Inferior parietal cortex (tissue), 1 donor: ENCODE measurements around the gene DBN1.

Experiments used
- DNase-seq: peaks from one replicate; pipeline ENCODE4 v3.0.0-alpha.2; 2016; ENCODE audit errors: extremely low spot score

DBN1 gene

DNA sequence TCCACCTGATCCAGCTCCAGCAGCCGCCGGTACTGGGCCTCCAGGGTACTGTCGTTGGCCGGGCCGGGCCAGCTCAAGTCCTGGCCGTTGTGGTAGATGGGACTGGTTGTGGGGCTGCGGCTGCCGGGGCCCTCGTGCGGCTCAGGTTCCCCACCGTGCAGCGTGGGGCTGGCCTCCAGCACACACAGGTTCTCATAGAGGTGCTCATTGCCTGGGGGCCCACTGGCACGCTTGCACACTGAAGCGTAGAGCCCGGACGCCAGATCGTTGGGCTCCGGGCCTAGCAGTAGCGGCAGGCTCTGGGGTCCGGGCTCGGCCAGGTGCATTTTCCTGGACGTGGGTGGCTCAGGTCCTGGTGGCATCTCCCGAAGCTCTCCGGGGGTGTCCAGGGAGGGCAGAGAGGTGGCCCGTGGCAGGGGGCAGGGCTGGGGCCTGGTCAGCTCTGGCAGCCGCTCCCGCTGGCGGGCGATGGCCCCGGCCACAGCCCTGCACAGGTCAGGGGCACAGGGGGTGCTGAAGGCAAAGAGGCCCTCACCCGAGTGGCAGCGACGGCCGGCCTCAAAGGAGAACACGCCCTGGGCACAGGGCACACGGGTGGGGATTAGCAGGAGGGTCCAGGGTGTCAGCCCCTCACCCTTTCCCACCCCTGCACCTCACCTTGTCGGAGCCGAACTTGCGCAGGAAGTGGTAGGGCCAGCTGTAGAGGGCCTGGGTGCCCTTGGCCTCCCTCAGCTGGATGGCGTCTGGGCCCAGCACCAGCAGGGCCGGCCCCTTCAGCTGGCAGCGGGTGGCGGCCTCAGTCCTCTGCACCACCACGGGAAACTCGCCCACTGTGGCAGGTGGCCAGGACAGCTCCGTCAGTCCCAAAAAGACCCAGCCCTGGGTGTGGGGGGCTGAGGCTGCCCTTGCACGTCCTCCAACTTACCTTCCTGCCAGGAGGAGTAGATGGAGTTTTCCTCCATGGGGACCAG lies 30.9 kb upstream of the DBN1 start:
- no peak for DNase-seq

DNA sequence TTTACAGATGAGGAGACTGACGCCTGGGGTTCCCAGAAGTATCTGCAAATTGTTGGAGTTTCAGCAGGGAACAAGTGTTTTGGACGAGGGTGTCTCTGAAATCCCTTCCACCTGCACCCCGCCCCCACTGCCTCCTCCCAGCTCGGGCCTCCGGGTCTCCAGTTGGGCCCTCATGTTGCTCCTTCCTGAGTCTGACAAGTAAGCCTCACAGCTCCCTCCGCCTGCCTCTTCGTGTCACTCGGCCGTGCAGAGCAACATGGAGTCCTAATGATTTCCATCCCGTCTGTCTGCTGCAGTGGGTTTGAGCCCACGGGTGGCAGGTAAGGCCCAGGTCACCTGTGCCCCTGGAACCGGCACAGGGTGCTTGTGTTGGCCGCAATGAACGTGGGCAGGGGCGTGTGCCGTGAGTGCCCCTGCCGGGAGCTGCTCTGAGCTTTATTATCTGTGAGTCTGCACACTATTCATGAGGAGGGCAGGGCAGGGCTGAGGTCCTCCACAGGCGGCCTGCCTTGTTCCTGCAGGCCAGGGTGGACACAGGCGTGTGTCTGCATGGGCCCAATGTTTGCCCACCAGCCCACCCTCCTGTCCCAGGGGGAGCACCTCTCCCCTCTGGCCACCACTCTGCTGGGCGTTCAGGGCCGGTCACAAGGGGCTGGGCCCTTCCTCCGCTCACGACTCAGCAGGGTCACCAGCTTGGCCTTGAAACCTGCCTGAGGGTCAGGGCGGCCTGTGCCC lies 30.1 kb upstream of the DBN1 start:
- no peak for DNase-seq

DNA sequence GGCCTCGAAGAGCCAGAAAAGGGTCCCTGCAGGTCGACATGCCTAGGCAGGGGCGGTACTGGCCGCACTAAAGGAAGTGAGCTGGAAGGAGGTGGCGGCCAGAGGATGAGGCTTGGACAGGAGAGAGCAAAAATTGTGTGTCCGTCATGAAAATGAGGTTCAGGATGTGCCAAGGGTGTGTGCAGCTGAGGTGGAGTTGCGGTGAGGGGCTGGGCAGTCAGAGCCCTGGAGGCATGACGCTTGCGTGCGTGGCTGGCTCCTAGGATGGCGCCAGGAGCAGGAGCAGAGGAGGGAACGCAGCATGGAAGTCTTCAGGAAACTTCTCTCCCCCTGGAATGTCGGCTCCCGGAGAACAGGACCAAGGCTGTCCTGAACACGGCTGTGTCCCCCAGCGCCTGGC lies 29.5 kb upstream of the DBN1 start:
- no peak for DNase-seq

DNA sequence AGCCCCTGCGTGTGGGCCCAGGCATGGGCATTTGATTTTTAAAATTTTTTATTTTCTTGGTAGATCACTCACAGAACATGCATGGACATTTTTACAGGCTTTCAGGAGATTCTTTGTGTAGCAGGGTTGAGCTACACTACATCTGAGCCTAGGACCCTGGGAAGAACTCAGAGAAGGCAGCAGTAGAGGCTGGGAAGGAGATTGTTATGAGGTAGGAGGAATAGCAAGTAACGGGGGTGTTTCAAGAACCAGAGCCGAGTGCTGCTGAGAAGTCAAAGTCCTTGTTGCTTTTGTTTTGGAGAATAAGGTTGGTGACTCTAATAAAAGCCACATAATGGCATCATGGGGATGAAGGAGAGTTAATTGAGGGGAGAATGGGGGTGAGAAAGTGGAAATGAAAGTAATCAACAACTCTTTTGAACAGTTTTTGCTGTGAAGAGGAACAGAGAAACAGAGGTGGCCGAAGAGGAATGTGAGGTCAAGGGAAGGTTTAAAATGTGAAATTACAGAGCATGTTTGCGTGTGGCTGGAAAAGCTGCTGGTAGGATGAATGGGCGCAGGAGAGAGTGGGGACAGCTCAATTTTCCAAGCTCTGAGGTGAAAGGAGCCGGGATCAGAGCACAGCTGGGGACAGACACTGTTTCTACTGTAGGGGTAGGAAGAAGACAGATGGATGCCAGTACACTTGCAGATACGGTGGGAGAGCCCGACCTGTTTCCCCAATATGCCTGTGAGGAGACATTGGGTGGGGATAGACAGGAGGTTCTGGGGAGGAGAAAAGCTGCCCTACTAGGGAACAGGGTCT lies 28.6 kb upstream of the DBN1 start:
- DNase-seq = no peak

DNA sequence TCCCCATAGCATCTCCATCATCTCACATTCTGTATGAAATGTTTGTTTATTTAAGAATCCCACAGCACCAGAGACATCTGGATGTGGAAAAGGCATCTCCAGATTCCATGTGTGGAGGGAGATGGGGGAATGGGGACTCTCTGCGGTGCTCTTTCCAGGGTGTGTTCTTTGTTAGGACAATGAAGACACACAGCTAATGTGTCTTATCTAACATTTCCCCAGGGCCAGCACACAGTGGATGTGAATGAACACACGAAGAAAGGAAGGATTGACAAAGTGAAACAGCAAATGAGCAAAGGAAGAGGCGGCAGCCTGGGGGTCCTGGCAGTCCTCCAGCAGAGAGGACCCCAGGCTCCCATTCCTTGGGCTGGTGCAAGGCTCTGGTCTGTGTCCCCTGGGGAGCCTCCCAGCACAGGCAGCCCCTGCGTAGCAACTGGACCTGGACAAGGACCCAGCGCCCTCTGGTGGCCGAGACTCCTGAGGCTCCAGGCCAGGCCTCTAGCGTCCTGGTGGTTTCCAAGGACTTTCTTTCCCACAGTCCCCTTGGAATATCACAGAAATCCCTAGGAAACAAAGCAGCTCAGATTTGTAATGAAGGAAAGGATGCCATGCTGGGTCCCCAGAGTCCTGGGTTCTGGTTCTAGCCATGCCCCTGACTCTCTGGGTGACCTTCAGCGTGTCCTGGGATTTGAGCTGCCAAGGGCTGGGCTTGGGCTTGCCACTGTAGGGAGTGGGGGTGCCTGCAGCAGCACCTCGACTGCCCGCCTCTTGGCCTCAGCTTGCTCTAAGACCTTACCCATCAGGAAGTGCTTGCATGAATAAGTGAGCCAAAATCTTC lies 27.5 kb upstream of the DBN1 start:
- peak; percentile 87 for DNase-seq

DNA sequence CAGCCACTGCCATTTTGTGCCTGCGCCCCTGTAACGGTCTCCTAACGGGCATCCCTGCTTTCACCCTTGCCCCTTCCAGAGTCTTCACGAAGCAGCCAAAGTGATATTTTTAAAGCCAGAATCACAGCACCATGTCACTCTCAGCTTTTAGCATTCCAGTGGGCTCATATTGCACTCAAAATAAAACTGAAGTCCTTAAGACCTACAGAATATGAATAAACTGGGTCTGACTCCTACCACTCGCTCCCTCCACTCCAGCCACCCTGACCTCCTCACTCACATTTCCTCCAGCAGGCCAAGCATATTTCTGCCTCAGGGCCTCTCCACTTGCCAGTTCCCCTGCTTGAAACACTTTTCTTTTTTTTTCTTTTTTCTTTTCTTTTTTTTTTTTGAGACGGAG lies 26.4 kb upstream of the DBN1 start:
- DNase-seq = no peak

DNA sequence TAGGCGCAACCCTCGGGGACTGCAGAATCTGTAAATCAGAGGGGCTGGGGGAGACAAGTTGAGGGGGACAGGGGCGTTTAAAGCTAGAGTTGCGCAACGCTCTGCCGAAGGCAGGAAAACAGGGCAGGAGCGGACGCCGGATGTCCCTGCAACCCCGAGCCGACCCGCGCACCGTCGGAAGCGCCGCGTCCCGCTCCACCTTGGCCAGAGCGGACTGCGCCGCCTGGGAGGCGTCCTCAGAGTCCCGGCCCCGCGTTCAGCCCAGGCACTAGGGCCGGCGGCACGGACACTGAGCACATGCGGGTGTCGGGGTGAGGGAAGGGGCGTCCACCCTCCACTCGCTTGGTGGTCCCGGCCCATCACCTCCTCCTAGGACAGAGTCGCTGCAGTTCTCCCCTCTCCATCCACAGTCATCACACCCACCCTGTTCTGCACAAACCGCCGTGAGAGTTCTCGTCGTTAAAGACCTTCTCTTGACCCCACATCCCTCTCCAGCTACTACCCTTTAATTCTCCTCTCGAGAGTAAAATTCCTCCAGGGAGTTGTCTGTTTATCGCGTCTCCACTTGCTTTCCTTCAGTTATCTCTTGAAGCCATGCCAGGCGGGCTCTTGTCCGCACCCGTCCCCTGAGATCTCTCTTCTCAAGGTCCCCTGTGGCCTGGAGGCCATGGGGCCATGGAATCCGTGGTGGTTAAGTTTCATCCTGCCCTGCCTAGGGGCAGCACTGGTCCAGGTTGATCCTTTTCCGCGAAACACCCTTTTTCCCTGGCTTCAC lies 24.8 kb upstream of the DBN1 start:
- no peak for DNase-seq

DNA sequence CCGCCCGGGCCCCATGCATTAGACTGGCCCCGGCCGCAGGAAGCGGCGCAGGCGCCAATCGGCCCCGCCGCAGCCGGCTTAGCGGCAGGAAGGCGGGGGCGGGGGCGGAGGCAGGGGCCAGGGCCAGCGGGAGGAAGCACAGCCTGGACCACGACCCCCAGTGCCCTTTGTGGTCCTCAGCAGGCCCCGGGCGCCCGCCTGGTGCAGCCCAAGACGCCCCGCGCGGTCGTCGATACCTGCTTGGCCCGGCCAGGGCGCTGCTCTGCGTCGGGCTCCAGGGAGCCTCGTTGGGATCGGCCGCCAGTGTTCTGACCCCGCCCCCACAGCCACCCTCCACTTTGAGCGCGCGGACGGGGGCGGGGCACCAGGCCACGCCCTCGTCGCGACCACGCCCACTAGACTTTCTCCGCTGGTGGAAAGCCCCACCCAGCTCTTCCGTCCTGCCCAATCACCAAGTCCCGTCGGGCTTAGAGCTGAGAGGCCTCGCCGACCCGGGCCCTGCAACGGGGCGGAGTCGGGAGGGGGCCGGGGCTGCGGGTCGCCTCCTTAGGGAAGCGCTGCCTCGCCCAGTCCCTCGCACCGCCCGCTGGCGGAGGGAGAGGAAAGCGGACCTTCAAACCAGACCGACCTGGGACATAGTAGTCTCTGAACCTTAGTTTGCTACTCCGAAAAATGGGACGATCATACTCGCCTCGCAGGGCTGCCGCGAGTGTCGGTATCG lies 24.0 kb upstream of the DBN1 start, which contains the start of gene PDLIM7:
Gene PDLIM7, minus strand, starts transcription at position 313 of the 721 bp plus-strand sequence. CDS start 1,092 bp downstream, outside the sequence.
- peak; percentile 81 for DNase-seq

DNA sequence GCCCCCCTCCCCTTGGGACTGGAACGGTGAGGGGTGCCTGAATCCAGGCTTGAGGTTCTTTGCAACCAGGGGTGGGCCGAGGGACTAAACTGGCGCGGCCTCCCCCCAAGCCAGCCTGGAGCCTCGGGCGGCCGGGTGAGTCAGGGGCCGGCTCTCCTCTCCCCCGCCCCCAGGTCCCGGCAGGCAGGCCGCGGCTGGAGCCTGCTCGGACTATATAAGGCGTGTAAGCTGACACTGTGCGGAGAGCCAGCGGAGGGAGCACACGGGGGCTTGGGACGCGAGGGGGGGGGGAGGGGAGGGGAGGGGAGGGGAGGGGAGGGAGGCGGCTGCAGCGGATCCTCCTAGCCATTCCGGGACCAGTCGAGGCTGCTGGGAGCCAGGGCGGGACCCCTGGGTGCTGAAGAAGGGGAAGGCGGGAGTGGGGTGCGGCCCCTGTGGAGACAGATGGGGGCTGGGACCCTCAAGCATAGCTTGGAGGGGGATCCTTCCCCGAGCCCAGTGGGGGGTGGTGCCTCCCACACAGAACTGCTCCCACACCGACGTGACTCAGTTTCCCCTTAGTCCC lies 23.4 kb upstream of the DBN1 start:
- DNase-seq = no peak

DNA sequence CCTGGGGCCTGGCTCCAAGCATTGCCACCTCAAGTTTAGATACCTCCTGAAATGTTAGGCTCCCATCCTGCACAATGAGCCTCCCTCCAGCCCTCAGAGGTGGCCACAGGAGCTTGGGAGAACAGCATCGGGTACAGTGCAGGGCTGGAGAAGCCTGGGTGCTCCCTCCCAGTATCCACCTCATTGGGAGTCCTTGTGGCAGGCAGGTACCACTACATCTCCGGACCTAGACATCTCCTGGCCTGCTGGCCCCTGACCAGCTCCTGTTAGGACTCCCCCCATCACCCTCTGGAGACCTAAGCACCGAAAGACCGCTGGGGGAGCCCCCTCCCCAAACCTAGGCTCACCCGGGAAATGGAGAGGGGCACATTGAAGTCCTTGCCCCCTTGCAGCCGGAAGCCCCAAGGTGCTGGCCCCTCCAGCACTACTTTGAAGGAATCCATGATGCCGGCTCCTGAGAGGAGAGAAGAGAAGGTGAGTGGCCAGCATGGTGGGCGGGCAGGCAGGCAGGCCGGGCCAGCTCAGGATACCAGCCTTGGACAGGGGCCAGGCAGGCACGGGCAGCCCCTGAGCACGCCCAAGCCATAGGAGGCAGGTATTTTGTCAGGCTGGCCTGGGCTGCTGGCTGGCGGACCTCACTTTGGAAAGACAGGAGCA lies 22.8 kb upstream of the DBN1 start:
- no peak for DNase-seq

DNA sequence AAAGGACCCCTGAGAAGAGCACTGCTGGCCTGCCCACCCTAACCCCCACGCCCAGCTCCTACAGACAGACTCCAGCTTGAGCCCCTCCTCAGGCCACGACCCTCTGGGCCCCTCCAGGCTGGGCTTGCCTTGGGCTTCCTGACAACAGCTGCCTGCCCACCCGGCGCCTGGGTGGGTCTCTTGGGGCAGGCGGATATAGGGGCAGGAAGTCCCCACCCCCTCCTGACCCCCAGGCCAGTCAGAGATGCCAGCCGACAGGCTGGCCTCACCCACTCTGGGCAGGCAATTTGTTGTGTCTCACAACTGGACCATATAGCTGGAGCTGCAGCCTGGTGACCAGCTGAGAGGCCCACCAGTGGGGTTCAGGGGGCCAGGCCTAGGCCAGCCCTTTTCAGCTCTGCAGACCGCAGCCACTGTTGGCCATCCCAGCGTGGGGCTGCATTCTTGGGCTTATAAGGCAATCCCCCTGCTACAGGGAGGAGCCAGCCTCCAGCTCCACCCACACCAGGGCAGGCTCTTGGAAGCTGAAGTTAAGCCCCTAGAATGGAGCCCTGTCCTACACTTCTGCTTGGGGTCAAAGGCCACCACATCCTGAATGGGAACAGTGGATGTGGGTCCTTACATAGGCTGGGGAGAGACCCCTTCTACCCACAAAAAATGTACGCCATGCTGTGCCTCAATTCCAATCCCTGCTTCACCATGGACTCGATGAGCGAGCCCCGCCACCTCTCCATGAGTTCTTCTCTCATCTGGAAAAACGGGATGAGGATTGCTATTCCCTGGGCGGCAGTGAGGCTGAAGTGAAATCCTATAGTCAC lies 22.0 kb upstream of the DBN1 start:
- no peak for DNase-seq

DNA sequence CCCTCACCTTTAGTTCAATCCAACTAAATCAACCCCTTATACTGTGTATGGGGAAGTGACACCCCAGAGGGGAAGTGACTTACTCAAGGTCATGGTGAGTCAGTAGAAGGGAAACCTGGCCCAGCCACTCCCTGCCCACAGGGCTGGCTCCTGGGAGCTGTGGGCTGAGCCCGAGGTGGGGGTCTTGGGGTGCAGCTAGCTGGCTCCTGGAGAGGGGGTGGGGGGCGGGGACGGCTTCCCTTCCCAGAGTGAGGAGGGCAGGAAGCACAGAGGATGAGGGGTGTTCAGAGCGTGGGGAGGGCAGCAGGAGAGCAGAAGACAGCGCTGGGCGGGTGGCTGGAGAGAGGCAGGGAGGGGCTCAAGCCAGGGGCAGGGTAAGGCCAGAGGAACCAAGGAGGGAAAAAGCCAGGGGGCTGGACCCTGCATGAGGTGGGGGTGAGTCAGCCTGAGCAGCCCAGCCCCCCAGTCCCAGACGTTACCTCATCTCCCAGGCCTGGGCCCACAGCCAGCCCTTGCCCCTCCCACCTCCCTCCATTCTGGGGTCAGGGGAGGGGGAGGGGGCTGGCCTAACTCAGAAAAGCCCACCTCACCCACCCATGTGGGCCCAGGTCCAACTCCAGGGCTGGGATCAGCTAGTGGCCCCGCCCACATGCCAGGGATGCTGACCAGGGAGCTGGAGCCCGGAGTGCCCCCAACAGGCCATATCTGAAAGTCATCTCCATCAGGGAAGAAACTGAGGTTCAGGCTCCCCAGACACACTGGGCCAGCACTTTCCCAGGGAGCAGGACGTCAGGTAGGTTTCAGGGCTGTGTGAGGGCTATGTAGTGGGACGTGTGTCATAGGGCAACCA lies 21.1 kb upstream of the DBN1 start:
- no peak for DNase-seq

DNA sequence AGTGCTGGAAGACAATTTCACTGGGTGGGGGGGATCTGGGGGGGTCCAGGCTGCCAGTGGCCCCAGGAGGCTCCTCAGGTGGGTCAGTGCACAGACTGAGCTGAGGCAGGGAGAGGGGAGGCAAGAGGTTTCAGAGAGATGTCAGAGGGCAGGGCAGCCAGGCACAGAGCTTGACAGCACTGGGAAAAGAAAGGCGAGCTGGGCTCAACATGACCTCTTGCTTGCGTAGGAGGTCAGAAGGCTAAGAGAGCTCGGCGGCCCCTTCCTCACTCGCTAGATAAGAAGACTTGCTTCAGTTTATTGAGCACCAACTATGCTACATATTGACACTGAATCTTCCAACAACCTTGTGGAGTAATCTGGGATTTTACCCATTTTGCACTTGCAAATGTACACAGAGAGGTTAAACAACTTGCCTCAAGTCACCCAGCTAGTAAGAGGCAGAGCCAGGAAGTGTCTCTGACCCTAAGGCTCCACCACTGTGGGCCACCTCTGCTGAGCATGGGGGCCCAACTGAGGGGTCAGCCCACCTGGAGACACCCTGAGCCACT lies 20.4 kb upstream of the DBN1 start:
- DNase-seq = no peak

DNA sequence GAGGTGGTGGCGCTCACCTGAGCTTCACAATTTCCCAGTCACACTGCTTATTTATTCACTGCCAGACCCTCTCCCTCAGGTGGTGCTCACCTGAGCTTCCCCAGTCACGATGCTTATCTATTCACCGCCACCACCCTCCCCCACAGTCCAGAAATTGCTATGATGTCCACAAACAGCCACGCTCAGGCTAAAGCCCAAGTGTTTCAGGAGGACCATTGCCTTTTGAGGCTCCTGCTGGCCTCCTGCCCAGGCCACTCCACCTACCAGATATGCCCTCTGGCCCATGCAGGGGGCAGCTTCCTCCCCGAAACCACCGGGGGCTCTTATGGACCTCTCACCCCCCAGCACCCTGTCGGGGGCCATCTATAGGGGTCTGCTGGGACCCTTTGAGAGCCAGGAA lies 19.4 kb upstream of the DBN1 start:
- no peak for DNase-seq

DNA sequence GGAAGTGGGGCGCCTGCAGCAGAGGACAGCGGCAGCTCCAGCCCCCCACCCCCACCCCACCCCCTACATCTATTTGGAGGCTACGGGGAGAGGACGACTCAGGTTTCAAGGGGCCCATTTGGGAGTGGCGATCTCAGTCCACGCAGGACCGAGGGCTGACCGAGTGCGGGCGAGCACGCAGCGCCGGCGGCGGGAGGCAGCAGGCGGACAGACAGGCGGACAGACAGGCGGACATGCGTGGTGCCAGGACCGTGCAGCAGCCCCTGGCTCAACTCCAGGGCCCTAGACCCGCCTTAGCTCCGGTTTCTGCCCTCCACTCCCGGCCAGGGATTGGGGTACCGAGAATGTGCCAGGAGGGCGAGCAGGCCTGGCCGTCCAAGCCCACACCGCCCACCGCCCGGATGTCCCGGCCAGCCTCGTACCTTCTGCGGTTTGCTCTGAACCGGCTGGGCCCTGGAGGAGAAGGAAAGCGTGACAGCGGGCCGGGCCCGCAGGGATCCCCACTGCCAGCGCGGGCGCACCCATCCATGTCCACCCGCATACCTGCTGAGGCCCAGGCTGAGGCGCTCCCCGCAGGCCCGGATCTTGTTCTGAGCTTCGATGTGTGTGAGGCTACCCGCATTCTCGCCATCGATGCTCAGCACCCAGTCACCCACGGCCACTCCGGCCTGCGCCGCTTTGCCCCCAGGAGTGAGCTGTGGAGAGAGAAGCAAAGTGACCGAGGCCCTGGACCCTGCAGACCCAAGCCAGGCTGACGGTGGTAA lies 18.7 kb upstream of the DBN1 start:
- no peak for DNase-seq

DNA sequence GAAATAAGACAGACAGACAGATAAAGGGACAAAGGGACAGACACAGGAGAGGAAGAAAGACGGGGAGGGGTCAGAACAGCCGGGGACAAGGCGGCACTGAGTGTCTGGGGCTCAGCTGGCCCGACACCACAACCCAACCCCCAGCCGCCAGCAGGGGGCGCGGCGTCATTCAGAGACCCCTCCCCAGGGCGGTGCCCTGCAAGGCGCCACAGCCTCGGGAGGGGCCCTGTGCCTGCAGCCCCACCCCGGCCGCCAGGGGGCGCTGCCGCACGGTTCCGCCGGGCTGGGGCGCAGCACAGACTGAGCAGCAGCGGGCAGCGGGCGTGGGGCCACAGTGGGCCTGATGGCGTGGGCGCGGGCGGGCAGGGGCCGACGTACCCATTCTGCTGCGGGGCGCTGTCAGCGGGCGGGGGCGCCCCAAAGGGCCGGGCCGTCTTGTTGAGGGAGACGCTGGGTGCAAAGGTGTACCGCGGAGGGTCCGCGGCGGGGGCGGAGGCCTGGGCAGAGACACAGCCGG lies 18.1 kb upstream of the DBN1 start:
- DNase-seq = no peak
